GM23248 (cell line): ENCODE data around the gene HOXC10.

Source experiments
- EZH2 ChIP-seq: fragments of 200-600 bp; sonication (generic); IDR thresholded peaks from 2 replicates; pipeline ENCODE4 v1.6.1; 2018; ENCODE audit warnings: antibody characterized with exemption, mild to moderate bottlenecking; ENCODE audit not compliant: insufficient read depth, poor library complexity, severe bottlenecking
- EZH2phosphoT487 ChIP-seq: fragments of 200-600 bp; sonication (generic); IDR thresholded peaks from 2 replicates; pipeline ENCODE4 v1.6.1; 2018; ENCODE audit warnings: antibody characterized with exemption, moderate library complexity, mild to moderate bottlenecking, low read depth; ENCODE audit not compliant: insufficient read depth

- no peak for TF ChIP-seq EZH2
- no peak for TF ChIP-seq EZH2phosphoT487
These were observed 25.6 kb upstream of the HOXC10 start for GRCh38 chr12:53959314-53959713.
